Esophagus muscularis mucosa (tissue), 3 donors: ENCODE measurements around the gene BICC1.

Source experiments
- CTCF ChIP-seq, 3 experiments: fragments of 200-600 bp in 2 of 3; fragments of 450-650 bp in 1 of 3; sonication (generic) in 2 of 3; IDR thresholded peaks; one replicate each; pipeline ENCODE4 v1.5.1; 2017 to 2019; ENCODE audit warnings: antibody characterized with exemption in 3 of 3, mild to moderate bottlenecking in 2 of 3, moderate library complexity in 1 of 3
- POLR2A ChIP-seq: fragments of 450-650 bp; IDR thresholded peaks from one replicate; pipeline ENCODE4 v1.6.1; 2017; ENCODE audit warnings: antibody characterized with exemption, moderate library complexity, mild to moderate bottlenecking, low read depth
- POLR2AphosphoS5 ChIP-seq, 2 donors: sonication (generic); formaldehyde crosslinking; IDR thresholded peaks; one replicate each; pipeline ENCODE4 v1.6.1; 2017; ENCODE audit warnings: antibody characterized with exemption in 2 of 2

GRCh38 chr10:58511765-58512490 lies 744 bp upstream of the BICC1 start:
- TF ChIP-seq CTCF (IDR thresholded peaks at IDR 0.05): no peak
- no peak for TF ChIP-seq POLR2AphosphoS5 (IDR thresholded peaks at IDR 0.05)
- TF ChIP-seq POLR2A: no peak
